HepG2 (cell line): ENCODE data around the gene PKNOX2. TPM values are rescaled to one million over a fixed set of nuclear protein-coding genes. Genes with fewer than 3 reads are reported as not detected.

Source experiments
- ATAC-seq: fragments of 200-7000 bp; cut with Tn5 transposase; 3 replicates; pipeline ENCODE4 v1.9.1; 2020; ENCODE audit warnings: mild to moderate bottlenecking, moderate library complexity
- BruUV-seq: library from RNA; stranded (reverse); fragments of 400-500 nt; replicated peaks from 2 replicates; lab custom pipeline; 2021; lab: Mats Ljungman, UMichigan
- CTCF ChIA-PET: fragments of 300-600 bp; formaldehyde crosslinking; extraction: SDS; loops from one replicate; lab custom pipeline; 2021; ENCODE audit warnings: low total read pairs, inconsistent platforms, low intra/inter-chr PET ratio; lab: Yijun Ruan, JAX
- POLR2A ChIA-PET: fragments of 350-600 bp; sonication (Branson Sonifier 250); formaldehyde crosslinking; loops from one replicate; lab custom pipeline; 2020; ENCODE audit warnings: antibody characterized with exemption, inconsistent platforms; lab: Yijun Ruan, JAX
- DNase-seq: peaks from one replicate; pipeline ENCODE4 v3.0.0-alpha.2; 2015; ENCODE audit warnings: low spot score
- FAIRE-seq: peaks from 3 replicates; lab custom pipeline; 2011; peaks lifted over from hg19 to GRCh38; lab: Jason Lieb, UNC
- H2AFZ ChIP-seq: one replicate; pipeline ENCODE4 v1.6.1; 2011; ENCODE audit warnings: low read length, inconsistent platforms
- H3K27ac ChIP-seq: fragments of 300-600 bp; 3 replicates; pipeline ENCODE4 v1.8.0; 2011; ENCODE audit warnings: mixed run types, mild to moderate bottlenecking, mixed read lengths, low read length, inconsistent platforms; ENCODE audit not compliant: insufficient read depth; ENCODE audit errors: extremely low read length
- H3K27me3 ChIP-seq, 2 experiments: fragments of 200-600 bp in 1 of 2; 2 replicates in 1 of 2; 3 replicates in 1 of 2; pipeline versions ENCODE4 v1.6.0 to v1.8.0; 2011; ENCODE audit warnings: low read length in 2 of 2, mild to moderate bottlenecking in 2 of 2, moderate library complexity in 2 of 2, inconsistent platforms in 1 of 2; ENCODE audit not compliant: insufficient read depth in 2 of 2, control insufficient read depth in 1 of 2
- H3K36me3 ChIP-seq, 2 experiments: fragments of 200-600 bp in 1 of 2; replicated peaks in 1 of 2; 2 replicates in 1 of 2; 3 replicates in 1 of 2; pipeline versions ENCODE4 v1.5.1 to v1.8.0; 2011; ENCODE audit warnings: low read length in 2 of 2, inconsistent platforms in 1 of 2; ENCODE audit not compliant: insufficient read depth in 2 of 2, control insufficient read depth in 1 of 2
- H3K4me1 ChIP-seq: 2 replicates; pipeline ENCODE4 v1.5.1; 2012; ENCODE audit warnings: low read length, inconsistent platforms; ENCODE audit not compliant: insufficient read depth
- H3K4me2 ChIP-seq: 2 replicates; pipeline ENCODE4 v1.6.0; 2011; ENCODE audit warnings: low read depth, low read length, inconsistent platforms
- H3K4me3 ChIP-seq, 3 experiments: fragments of 200-600 bp in 1 of 3; sonication (generic), shearing (Covaris generic) in 1 of 3; replicated peaks in 1 of 3; 2 replicates each; pipeline ENCODE4 v1.5.1; 2011 to 2016; ENCODE audit warnings: low read length in 3 of 3, inconsistent platforms in 2 of 3, low read depth in 2 of 3, mild to moderate bottlenecking in 2 of 3, control low read depth in 1 of 3, mixed read lengths in 1 of 3; ENCODE audit not compliant: insufficient read depth in 1 of 3
- H3K79me2 ChIP-seq: one replicate; pipeline ENCODE4 v1.6.1; 2011; ENCODE audit warnings: low read length, inconsistent platforms; ENCODE audit not compliant: insufficient read depth
- H3K9ac ChIP-seq: 2 replicates; pipeline ENCODE4 v1.6.0; 2011; ENCODE audit warnings: mild to moderate bottlenecking, low read depth, low read length, inconsistent platforms; ENCODE audit not compliant: insufficient read depth
- H3K9me3 ChIP-seq: 2 replicates; pipeline ENCODE4 v1.5.1; 2012; ENCODE audit warnings: mild to moderate bottlenecking, low read length
- H4K20me1 ChIP-seq: 2 replicates; pipeline ENCODE4 v1.6.0; 2011; ENCODE audit warnings: inconsistent platforms, mild to moderate bottlenecking, low read length, moderate library complexity; ENCODE audit not compliant: insufficient read depth
- CEBPG ChIP-seq: IDR thresholded peaks from 2 replicates; pipeline ENCODE4 v1.6.1; 2016
- HDAC2 ChIP-seq: sonication (generic); formaldehyde crosslinking; IDR thresholded peaks from 2 replicates; pipeline ENCODE4 v1.4.0; 2020; ENCODE audit warnings: missing genetic modification reagents
- MATR3 ChIP-seq: sonication (generic); formaldehyde crosslinking; IDR thresholded peaks from 2 replicates; pipeline ENCODE4 v1.4.0; 2020; ENCODE audit warnings: missing genetic modification reagents
- NFE2L2 ChIP-seq: fragments of 150-350 bp; IDR thresholded peaks from 2 replicates; pipeline ENCODE4 v1.6.1; 2014; ENCODE audit warnings: low read length
- NR1H2 ChIP-seq: sonication (generic); formaldehyde crosslinking; IDR thresholded peaks from 2 replicates; pipeline ENCODE4 v1.8.1; 2022; ENCODE audit warnings: low read depth, missing genetic modification reagents, borderline replicate concordance
- PAWR ChIP-seq: sonication (generic); formaldehyde crosslinking; IDR thresholded peaks from 2 replicates; pipeline ENCODE4 v1.4.0; 2020; ENCODE audit warnings: missing genetic modification reagents, mild to moderate bottlenecking, borderline replicate concordance
- POLR2AphosphoS5 ChIP-seq: IDR thresholded peaks from 2 replicates; pipeline ENCODE4 v1.6.1; 2012; ENCODE audit warnings: low read depth, low read length
- REL ChIP-seq: sonication (generic); formaldehyde crosslinking; conservative IDR thresholded peaks from 2 replicates; pipeline ENCODE4 v1.8.0; 2022; ENCODE audit warnings: mild to moderate bottlenecking, missing genetic modification reagents, moderate library complexity
- REXO4 ChIP-seq: sonication (generic); formaldehyde crosslinking; IDR thresholded peaks from 2 replicates; pipeline ENCODE4 v1.8.0; 2022; ENCODE audit warnings: missing genetic modification reagents, mild to moderate bottlenecking, borderline replicate concordance
- SP4 ChIP-seq: sonication (generic); formaldehyde crosslinking; IDR thresholded peaks from 2 replicates; pipeline ENCODE4 v1.8.1; 2023; ENCODE audit warnings: mild to moderate bottlenecking, missing genetic modification reagents
- TFE3 ChIP-seq: IDR thresholded peaks from 2 replicates; pipeline ENCODE4 v1.6.1; 2016
- ZKSCAN1 ChIP-seq: fragments of 150-350 bp; IDR thresholded peaks from 2 replicates; pipeline ENCODE4 v1.6.1; 2014; ENCODE audit warnings: low read length
- ZNF629 ChIP-seq: sonication (generic); formaldehyde crosslinking; conservative IDR thresholded peaks from 2 replicates; pipeline ENCODE4 v1.5.0; 2020; ENCODE audit warnings: missing genetic modification reagents
- ZNF781 ChIP-seq: sonication (generic); formaldehyde crosslinking; IDR thresholded peaks from 2 replicates; pipeline ENCODE4 v1.5.1; 2020; ENCODE audit warnings: borderline replicate concordance, mild to moderate bottlenecking, missing genetic modification reagents; ENCODE audit errors: not compliant biosample characterization
- ZNF800 ChIP-seq: sonication (generic); formaldehyde crosslinking; IDR thresholded peaks from 2 replicates; pipeline ENCODE4 v1.4.0; 2020; ENCODE audit warnings: missing genetic modification reagents
- WGBS: methylation state at CpG from one replicate; pipeline ENCODE4 v1.1.6; 2017; ENCODE audit warnings: low lambda C conversion rate; 5-methylcytosine and 5-hydroxymethylcytosine counted together
- in situ Hi-C: cut with HindIII; loops from 2 replicates; pipeline ENCODE4 v1.10.0; 2017; ENCODE audit warnings: low pct_unique_long_range_greater_than_20kb; ENCODE audit not compliant: extremely low pct_ligation_motif_present
- intact Hi-C: fragments of 100-400 bp; cut with micrococcal nuclease; formaldehyde crosslinking; loops from one replicate; pipeline ENCODE4 v1.10.0; 2022; ENCODE audit not compliant: unreplicated experiment
- polyA plus RNA-seq, 8 experiments: library from polyadenylated mRNA; depleted of rRNA in 3 of 8; stranded (reverse) in 7 of 8; unstranded in 1 of 8; fragments of >200 nt; fragmentation: Illumina TruSeq in 4 of 8; extraction: Trizol in 4 of 8; gene quantifications; 2 replicates each; pipeline versions ENCODE4 v1.2.1 to v1.2.3, GENCODE V29; 2011 to 2016; ENCODE audit warnings: low read depth in 4 of 8, missing spikeins in 1 of 8, mixed read lengths in 1 of 8; ENCODE audit not compliant: insufficient read depth in 1 of 8
- total RNA-seq, 5 experiments: library from RNA; depleted of rRNA; stranded (reverse); fragments of >200 nt; fragmentation: Illumina TruSeq; extraction: Trizol; gene quantifications; 2 replicates each; pipeline ENCODE4 v1.2.3, GENCODE V29; 2016; ENCODE audit warnings: low read depth in 1 of 5
- TF ChIP-seq, protein P1 (sequence below): sonication (generic); formaldehyde crosslinking; IDR thresholded peaks from 2 replicates; pipeline ENCODE4 v1.4.0; 2020; ENCODE audit warnings: mild to moderate bottlenecking, missing genetic modification reagents
- TF ChIP-seq, protein P2 (sequence below): sonication (generic); formaldehyde crosslinking; IDR thresholded peaks from 2 replicates; pipeline ENCODE4 v1.5.0; 2020; ENCODE audit warnings: mild to moderate bottlenecking, missing genetic modification reagents

Gene PKNOX2
- total and polyA plus RNA-seq, 2 of the 13 experiments (the other 11 are each of a cell fraction or from before 2014, with no cell fraction given) = not detected

DNA sequence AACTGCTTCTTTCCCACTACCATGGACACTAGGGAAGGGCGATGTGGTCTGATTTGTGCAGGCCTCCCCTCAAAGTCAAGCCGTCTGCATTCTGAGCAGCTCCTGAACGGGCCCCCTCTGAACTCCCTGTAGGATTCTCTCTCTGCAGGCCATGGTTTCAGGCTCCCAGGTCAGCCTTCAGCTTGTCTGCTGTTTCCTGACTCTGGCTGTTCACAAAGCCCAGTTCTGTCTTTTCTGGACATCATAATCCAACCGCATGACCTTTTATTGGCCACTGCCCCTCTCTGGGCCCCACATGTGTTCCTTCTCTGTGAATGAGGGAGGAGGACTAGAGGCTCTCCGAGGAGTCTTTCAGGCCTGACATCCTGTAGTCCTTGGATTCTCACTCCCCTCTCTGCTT, 170.6 kb downstream of the PKNOX2 start:
- Histone ChIP-seq H4K20me1 (no peaks in the 10 kb centered on the region), H3K9me3 (no peaks in the 10 kb centered on the region), H2AFZ (no peak overlapping the region), H3K79me2 (no peaks in the 10 kb centered on the region), H3K27me3 (peaks cover 0 to 21% of the 10 kb centered on the region in 2 experiments; a peak in 4 of 5 replicates), H3K4me3 (no peak overlapping the region), H3K9ac (no peak overlapping the region), H3K4me2 (no peak overlapping the region), H3K4me1 (no peaks in the 10 kb centered on the region), H3K27ac (no peak overlapping the region), H3K36me3 (no peaks in the 10 kb centered on the region)
- BruUV-seq = no TSS peak
- no peak for ATAC-seq
- no peak for DNase-seq
- 18% methylated on average over 5 of the region's 5 CpGs for WGBS
- in situ Hi-C loops (no loop called here), intact Hi-C loops (no loop called here)
- ChIA-PET POLR2A (no interaction called here), CTCF (no interaction called here)
- no peak for FAIRE-seq
- TF ChIP-seq MATR3 (no peak), ZNF629 (no peak), CEBPG (CRISPR knock-in tag) (no peak), NR1H2 (CRISPR knock-in tag) (no peak), PAWR (CRISPR knock-in tag) (no peak), ZKSCAN1 (no peak), SP4 (CRISPR knock-in tag) (no peak), REL (CRISPR knock-in tag) (no peak), HDAC2 (CRISPR knock-in tag) (no peak), POLR2AphosphoS5 (no peak), ZNF781 (CRISPR knock-in tag) (no peak), ZNF800 (CRISPR knock-in tag) (no peak), NFE2L2 (no peak), REXO4 (no peak), TFE3 (CRISPR knock-in tag) (no peak)
- TF ChIP-seq, protein P1, sequence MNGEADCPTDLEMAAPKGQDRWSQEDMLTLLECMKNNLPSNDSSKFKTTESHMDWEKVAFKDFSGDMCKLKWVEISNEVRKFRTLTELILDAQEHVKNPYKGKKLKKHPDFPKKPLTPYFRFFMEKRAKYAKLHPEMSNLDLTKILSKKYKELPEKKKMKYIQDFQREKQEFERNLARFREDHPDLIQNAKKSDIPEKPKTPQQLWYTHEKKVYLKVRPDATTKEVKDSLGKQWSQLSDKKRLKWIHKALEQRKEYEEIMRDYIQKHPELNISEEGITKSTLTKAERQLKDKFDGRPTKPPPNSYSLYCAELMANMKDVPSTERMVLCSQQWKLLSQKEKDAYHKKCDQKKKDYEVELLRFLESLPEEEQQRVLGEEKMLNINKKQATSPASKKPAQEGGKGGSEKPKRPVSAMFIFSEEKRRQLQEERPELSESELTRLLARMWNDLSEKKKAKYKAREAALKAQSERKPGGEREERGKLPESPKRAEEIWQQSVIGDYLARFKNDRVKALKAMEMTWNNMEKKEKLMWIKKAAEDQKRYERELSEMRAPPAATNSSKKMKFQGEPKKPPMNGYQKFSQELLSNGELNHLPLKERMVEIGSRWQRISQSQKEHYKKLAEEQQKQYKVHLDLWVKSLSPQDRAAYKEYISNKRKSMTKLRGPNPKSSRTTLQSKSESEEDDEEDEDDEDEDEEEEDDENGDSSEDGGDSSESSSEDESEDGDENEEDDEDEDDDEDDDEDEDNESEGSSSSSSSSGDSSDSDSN = no peak
- TF ChIP-seq, protein P2, sequence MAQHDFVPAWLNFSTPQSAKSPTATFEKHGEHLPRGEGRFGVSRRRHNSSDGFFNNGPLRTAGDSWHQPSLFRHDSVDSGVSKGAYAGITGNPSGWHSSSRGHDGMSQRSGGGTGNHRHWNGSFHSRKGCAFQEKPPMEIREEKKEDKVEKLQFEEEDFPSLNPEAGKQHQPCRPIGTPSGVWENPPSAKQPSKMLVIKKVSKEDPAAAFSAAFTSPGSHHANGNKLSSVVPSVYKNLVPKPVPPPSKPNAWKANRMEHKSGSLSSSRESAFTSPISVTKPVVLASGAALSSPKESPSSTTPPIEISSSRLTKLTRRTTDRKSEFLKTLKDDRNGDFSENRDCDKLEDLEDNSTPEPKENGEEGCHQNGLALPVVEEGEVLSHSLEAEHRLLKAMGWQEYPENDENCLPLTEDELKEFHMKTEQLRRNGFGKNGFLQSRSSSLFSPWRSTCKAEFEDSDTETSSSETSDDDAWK = no peak
